HepG2 (cell line): Measurements from ENCODE around the gene APRT. TPM values are rescaled to one million over a fixed set of nuclear protein-coding genes. Genes with fewer than 3 reads are reported as not detected.

Experiments used
- BHLHE40 ChIP-seq: IDR thresholded peaks from 2 replicates; pipeline ENCODE4 v1.6.1; 2011; ENCODE audit warnings: low read length, improper control_type of control experiment
- CEBPB ChIP-seq: IDR thresholded peaks from 2 replicates; pipeline ENCODE4 v1.6.1; 2011; ENCODE audit warnings: low read depth, low read length, improper control_type of control experiment, borderline replicate concordance
- EHMT2 ChIP-seq: fragments of 200-600 bp; sonication (generic); IDR thresholded peaks from 2 replicates; pipeline ENCODE4 v1.7.0; 2017; ENCODE audit warnings: antibody characterized with exemption, low read depth, low read length, borderline replicate concordance
- GTF3A ChIP-seq: sonication (generic); formaldehyde crosslinking; conservative IDR thresholded peaks from 2 replicates; pipeline ENCODE4 v1.4.0; 2020; ENCODE audit warnings: mild to moderate bottlenecking, missing genetic modification reagents
- HES4 ChIP-seq: sonication (generic); formaldehyde crosslinking; IDR thresholded peaks from 2 replicates; pipeline ENCODE4 v1.9.0; 2021; ENCODE audit warnings: mild to moderate bottlenecking, missing genetic modification reagents, borderline replicate concordance
- JDP2 ChIP-seq: sonication (generic); formaldehyde crosslinking; IDR thresholded peaks from 2 replicates; pipeline ENCODE4 v1.8.1; 2022; ENCODE audit warnings: missing genetic modification reagents, borderline replicate concordance
- MEIS1 ChIP-seq: sonication (generic); formaldehyde crosslinking; IDR thresholded peaks from 2 replicates; pipeline ENCODE4 v1.9.0; 2021; ENCODE audit warnings: mild to moderate bottlenecking, missing genetic modification reagents, moderate library complexity, borderline replicate concordance
- MXI1 ChIP-seq: IDR thresholded peaks from 3 replicates; pipeline ENCODE4 v1.6.1; 2012; ENCODE audit warnings: low read depth, low read length, inconsistent platforms, borderline replicate concordance
- NFE2L2 ChIP-seq: fragments of 150-350 bp; IDR thresholded peaks from 2 replicates; pipeline ENCODE4 v1.6.1; 2014; ENCODE audit warnings: low read length
- SRF ChIP-seq: IDR thresholded peaks from 2 replicates; pipeline ENCODE4 v1.6.1; 2011; ENCODE audit warnings: mild to moderate bottlenecking, low read depth, low read length, moderate library complexity
- ZBTB1 ChIP-seq: sonication (generic); formaldehyde crosslinking; IDR thresholded peaks from 2 replicates; pipeline ENCODE4 v1.4.0; 2020; ENCODE audit warnings: missing genetic modification reagents, borderline replicate concordance
- ZBTB7A ChIP-seq: sonication (generic); formaldehyde crosslinking; IDR thresholded peaks from 2 replicates; pipeline ENCODE4 v1.8.0; 2022; ENCODE audit warnings: mild to moderate bottlenecking, missing genetic modification reagents
- ZNF12 ChIP-seq: sonication (generic); formaldehyde crosslinking; IDR thresholded peaks from 2 replicates; pipeline ENCODE4 v1.5.0; 2020; ENCODE audit warnings: missing genetic modification reagents
- ZNF234 ChIP-seq: sonication (generic); formaldehyde crosslinking; conservative IDR thresholded peaks from 2 replicates; pipeline ENCODE4 v1.5.1; 2020; ENCODE audit warnings: mild to moderate bottlenecking, missing genetic modification reagents
- ZNF274 ChIP-seq: sonication (generic); formaldehyde crosslinking; IDR thresholded peaks from 2 replicates; pipeline ENCODE4 v1.5.1; 2020; ENCODE audit warnings: mild to moderate bottlenecking, missing genetic modification reagents
- ZNF335 ChIP-seq: sonication (generic); formaldehyde crosslinking; IDR thresholded peaks from 2 replicates; pipeline ENCODE4 v1.4.0; 2020; ENCODE audit warnings: missing genetic modification reagents
- ZSCAN12 ChIP-seq: sonication (generic); formaldehyde crosslinking; IDR thresholded peaks from 2 replicates; pipeline ENCODE4 v1.9.0; 2021; ENCODE audit warnings: mild to moderate bottlenecking, missing genetic modification reagents
- polyA plus RNA-seq, 8 experiments: library from polyadenylated mRNA; depleted of rRNA in 3 of 8; stranded (reverse) in 7 of 8; unstranded in 1 of 8; fragments of >200 nt; fragmentation: Illumina TruSeq in 4 of 8; extraction: Trizol in 4 of 8; gene quantifications; 2 replicates each; pipeline versions ENCODE4 v1.2.1 to v1.2.3, GENCODE V29; 2011 to 2016; ENCODE audit warnings: low read depth in 4 of 8, missing spikeins in 1 of 8, mixed read lengths in 1 of 8; ENCODE audit not compliant: insufficient read depth in 1 of 8
- total RNA-seq, 5 experiments: library from RNA; depleted of rRNA; stranded (reverse); fragments of >200 nt; fragmentation: Illumina TruSeq; extraction: Trizol; gene quantifications; 2 replicates each; pipeline ENCODE4 v1.2.3, GENCODE V29; 2016; ENCODE audit warnings: low read depth in 1 of 5
- TF ChIP-seq, protein P1 (sequence below), 2 experiments: fragments of 450-650 bp in 1 of 2; sonication (generic) in 1 of 2; formaldehyde crosslinking; IDR thresholded peaks; 2 replicates each; pipeline versions ENCODE4 v1.5.0 to v1.8.0; 2020 to 2022; ENCODE audit warnings: mild to moderate bottlenecking in 1 of 2, missing genetic modification reagents in 1 of 2
- TF ChIP-seq, protein P2 (sequence below): sonication (generic); formaldehyde crosslinking; IDR thresholded peaks from 2 replicates; pipeline ENCODE4 v1.5.0; 2020; ENCODE audit warnings: missing genetic modification reagents
- TF ChIP-seq, protein P3 (sequence below): sonication (generic); formaldehyde crosslinking; IDR thresholded peaks from 2 replicates; pipeline ENCODE4 v1.9.0; 2021; ENCODE audit warnings: missing genetic modification reagents, borderline replicate concordance
- TF ChIP-seq, protein P4 (sequence below): sonication (generic); formaldehyde crosslinking; conservative IDR thresholded peaks from 2 replicates; pipeline ENCODE4 v1.4.0; 2020; ENCODE audit warnings: missing genetic modification reagents

Gene APRT
- total and polyA plus RNA-seq, 2 of the 13 experiments (the other 11 are each of a cell fraction or from before 2014, with no cell fraction given) = 155 to 242 TPM

DNA sequence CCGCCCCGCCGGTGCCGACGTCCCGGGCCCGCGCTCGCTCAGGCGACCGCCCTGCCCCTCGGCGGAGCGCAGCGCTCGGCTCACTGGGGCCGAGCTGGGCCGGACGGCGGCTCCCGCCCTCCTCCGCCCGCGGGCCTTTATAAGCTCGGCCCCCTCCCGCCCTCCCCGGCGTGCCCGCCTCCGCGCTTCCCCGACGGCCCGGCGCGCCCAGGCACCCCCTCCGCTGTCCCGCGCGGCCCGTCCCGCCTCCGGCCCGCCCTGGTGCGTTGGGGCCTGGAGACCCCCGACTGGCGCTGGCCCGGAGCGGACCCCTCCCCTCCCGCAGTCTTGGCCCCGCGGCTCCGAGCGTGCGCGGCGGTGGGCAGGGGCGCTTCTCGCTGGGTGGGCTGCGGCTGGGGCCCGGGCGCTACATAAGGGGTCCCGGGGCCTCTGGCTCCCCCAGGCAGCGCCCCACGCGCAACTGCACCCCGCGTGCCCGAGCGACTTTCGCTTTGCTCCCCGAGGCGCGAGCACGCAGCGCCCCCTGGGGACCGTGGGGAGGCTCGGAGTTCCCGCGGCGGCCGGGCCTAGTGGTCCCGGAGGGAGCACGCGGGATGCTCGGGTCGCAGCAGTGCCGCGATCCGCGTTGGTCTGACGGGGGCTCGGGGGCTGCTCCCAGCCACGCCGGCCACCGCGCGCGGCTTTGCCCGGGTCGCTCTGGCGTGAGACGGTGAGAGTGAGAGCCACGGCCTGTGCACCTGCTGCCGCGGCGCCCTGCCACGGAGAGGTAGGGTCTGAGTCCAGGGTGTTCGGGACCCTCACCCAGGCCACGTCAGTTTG lies 26.4 kb downstream of the APRT start, which contains the start of gene PIEZO1 (continued):
- TF ChIP-seq ZNF335 (CRISPR knock-in tag) (no peak), BHLHE40 (peak; percentile 33; the same call in 1 of the 2 replicates), MEIS1 (no peak; the same call in 1 of the 2 replicates), MXI1 (peak; percentile 48; the same call in 1 of the 3 replicates), ZNF234 (no peak; the same call in 1 of the 2 replicates), ZNF274 (CRISPR knock-in tag) (peak; percentile 77; the same call in 1 of the 2 replicates), EHMT2 (no peak), HES4 (CRISPR knock-in tag) (peak; percentile 77; the same call in 1 of the 2 replicates), ZNF12 (no peak), ZBTB7A (CRISPR knock-in tag) (peak; percentile 95), SRF (no peak), NFE2L2 (no peak), GTF3A (CRISPR knock-in tag) (peak; percentile 93; the same call in 1 of the 2 replicates), CEBPB (no peak), ZSCAN12 (CRISPR knock-in tag) (no peak), JDP2 (CRISPR knock-in tag) (no peak), ZBTB1 (no peak)
- TF ChIP-seq, protein P1, sequence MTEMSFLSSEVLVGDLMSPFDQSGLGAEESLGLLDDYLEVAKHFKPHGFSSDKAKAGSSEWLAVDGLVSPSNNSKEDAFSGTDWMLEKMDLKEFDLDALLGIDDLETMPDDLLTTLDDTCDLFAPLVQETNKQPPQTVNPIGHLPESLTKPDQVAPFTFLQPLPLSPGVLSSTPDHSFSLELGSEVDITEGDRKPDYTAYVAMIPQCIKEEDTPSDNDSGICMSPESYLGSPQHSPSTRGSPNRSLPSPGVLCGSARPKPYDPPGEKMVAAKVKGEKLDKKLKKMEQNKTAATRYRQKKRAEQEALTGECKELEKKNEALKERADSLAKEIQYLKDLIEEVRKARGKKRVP (CRISPR knock-in tag; IDR thresholded peaks at IDR 0.05) = 0 out of 4 replicates have a peak, but pooled peaks of 1 of the 2 experiments have one; percentile 52
- TF ChIP-seq, protein P2, sequence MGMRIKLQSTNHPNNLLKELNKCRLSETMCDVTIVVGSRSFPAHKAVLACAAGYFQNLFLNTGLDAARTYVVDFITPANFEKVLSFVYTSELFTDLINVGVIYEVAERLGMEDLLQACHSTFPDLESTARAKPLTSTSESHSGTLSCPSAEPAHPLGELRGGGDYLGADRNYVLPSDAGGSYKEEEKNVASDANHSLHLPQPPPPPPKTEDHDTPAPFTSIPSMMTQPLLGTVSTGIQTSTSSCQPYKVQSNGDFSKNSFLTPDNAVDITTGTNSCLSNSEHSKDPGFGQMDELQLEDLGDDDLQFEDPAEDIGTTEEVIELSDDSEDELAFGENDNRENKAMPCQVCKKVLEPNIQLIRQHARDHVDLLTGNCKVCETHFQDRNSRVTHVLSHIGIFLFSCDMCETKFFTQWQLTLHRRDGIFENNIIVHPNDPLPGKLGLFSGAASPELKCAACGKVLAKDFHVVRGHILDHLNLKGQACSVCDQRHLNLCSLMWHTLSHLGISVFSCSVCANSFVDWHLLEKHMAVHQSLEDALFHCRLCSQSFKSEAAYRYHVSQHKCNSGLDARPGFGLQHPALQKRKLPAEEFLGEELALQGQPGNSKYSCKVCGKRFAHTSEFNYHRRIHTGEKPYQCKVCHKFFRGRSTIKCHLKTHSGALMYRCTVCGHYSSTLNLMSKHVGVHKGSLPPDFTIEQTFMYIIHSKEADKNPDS (CRISPR knock-in tag) = peak; percentile 85; the same call in 1 of the 2 replicates
- TF ChIP-seq, protein P3, sequence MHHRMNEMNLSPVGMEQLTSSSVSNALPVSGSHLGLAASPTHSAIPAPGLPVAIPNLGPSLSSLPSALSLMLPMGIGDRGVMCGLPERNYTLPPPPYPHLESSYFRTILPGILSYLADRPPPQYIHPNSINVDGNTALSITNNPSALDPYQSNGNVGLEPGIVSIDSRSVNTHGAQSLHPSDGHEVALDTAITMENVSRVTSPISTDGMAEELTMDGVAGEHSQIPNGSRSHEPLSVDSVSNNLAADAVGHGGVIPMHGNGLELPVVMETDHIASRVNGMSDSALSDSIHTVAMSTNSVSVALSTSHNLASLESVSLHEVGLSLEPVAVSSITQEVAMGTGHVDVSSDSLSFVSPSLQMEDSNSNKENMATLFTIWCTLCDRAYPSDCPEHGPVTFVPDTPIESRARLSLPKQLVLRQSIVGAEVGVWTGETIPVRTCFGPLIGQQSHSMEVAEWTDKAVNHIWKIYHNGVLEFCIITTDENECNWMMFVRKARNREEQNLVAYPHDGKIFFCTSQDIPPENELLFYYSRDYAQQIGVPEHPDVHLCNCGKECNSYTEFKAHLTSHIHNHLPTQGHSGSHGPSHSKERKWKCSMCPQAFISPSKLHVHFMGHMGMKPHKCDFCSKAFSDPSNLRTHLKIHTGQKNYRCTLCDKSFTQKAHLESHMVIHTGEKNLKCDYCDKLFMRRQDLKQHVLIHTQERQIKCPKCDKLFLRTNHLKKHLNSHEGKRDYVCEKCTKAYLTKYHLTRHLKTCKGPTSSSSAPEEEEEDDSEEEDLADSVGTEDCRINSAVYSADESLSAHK (CRISPR knock-in tag) = no peak; the same call in 1 of the 2 replicates
- TF ChIP-seq, protein P4, sequence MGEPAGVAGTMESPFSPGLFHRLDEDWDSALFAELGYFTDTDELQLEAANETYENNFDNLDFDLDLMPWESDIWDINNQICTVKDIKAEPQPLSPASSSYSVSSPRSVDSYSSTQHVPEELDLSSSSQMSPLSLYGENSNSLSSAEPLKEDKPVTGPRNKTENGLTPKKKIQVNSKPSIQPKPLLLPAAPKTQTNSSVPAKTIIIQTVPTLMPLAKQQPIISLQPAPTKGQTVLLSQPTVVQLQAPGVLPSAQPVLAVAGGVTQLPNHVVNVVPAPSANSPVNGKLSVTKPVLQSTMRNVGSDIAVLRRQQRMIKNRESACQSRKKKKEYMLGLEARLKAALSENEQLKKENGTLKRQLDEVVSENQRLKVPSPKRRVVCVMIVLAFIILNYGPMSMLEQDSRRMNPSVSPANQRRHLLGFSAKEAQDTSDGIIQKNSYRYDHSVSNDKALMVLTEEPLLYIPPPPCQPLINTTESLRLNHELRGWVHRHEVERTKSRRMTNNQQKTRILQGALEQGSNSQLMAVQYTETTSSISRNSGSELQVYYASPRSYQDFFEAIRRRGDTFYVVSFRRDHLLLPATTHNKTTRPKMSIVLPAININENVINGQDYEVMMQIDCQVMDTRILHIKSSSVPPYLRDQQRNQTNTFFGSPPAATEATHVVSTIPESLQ (CRISPR knock-in tag) = no peak
